Endothelial cell of umbilical vein (primary cell): ENCODE data around the gene BMPER. TPM values are rescaled to one million over a fixed set of nuclear protein-coding genes. Genes with fewer than 3 reads are reported as not detected.

Experiments used
- BruUV-seq: library from RNA; stranded (reverse); fragments of 400-500 nt; replicated peaks from 2 replicates; lab custom pipeline; 2021; lab: Mats Ljungman, UMichigan
- CTCF ChIA-PET: fragments of 300-600, 350-600 bp; sonication (Branson Sonifier 250); formaldehyde crosslinking; loops from one replicate; lab custom pipeline; 2021; ENCODE audit warnings: antibody characterized with exemption, inconsistent platforms; lab: Charles Lee
- POLR2A ChIA-PET: fragments of 300-600, 350-600 bp; sonication (Branson Sonifier 250); formaldehyde crosslinking; loops from one replicate; lab custom pipeline; 2021; ENCODE audit warnings: antibody characterized with exemption, inconsistent platforms; lab: Charles Lee
- DNase-seq: peaks from one replicate; pipeline ENCODE4 v3.0.0-alpha.2; 2011; ENCODE audit warnings: low read depth, low spot score
- FAIRE-seq: peaks from 2 replicates; lab custom pipeline; 2011; peaks lifted over from hg19 to GRCh38; lab: Jason Lieb, UNC
- H2AFZ ChIP-seq: 2 replicates; pipeline ENCODE4 v1.6.0; 2012; ENCODE audit warnings: low read depth, low read length, control low read depth, inconsistent platforms
- H3K27ac ChIP-seq: 2 replicates; pipeline ENCODE4 v1.5.1; 2011; ENCODE audit warnings: low read depth, mild to moderate bottlenecking, control low read depth, low read length, moderate library complexity; ENCODE audit not compliant: insufficient read depth
- H3K27me3 ChIP-seq, 2 experiments: 2 replicates each; pipeline versions ENCODE4 v1.6.0 to v1.6.1; 2011; ENCODE audit warnings: low read length in 2 of 2, mixed read lengths in 1 of 2; ENCODE audit not compliant: control insufficient read depth in 2 of 2, insufficient read depth in 2 of 2
- H3K36me3 ChIP-seq, 2 experiments: 2 replicates in 1 of 2; 3 replicates in 1 of 2; pipeline ENCODE4 v1.5.1; 2011; ENCODE audit warnings: low read length in 2 of 2, mild to moderate bottlenecking in 1 of 2, moderate library complexity in 1 of 2; ENCODE audit not compliant: control insufficient read depth in 2 of 2, insufficient read depth in 2 of 2; ENCODE audit errors: extremely low read depth in 1 of 2
- H3K4me1 ChIP-seq: 3 replicates; pipeline ENCODE4 v1.5.1; 2011; ENCODE audit warnings: mild to moderate bottlenecking, low read length; ENCODE audit not compliant: control insufficient read depth, insufficient read depth; ENCODE audit errors: extremely low read depth
- H3K4me2 ChIP-seq: 2 replicates; pipeline ENCODE4 v1.6.1; 2011; ENCODE audit warnings: low read length, control low read depth, mixed read lengths; ENCODE audit not compliant: insufficient read depth
- H3K4me3 ChIP-seq, 3 experiments: fragments of 200-600 bp in 1 of 3; sonication (generic), shearing (Covaris generic) in 1 of 3; replicated peaks in 1 of 3; 2 replicates each; pipeline ENCODE4 v1.5.1; 2011 to 2016; ENCODE audit warnings: control low read depth in 3 of 3, low read length in 3 of 3, mild to moderate bottlenecking in 2 of 3, inconsistent platforms in 1 of 3, low read depth in 1 of 3, moderate library complexity in 1 of 3; ENCODE audit not compliant: insufficient read depth in 1 of 3
- H3K79me2 ChIP-seq: 2 replicates; pipeline ENCODE4 v1.6.0; 2012; ENCODE audit warnings: low read length, inconsistent platforms; ENCODE audit not compliant: control insufficient read depth, insufficient read depth
- H3K9ac ChIP-seq: replicated peaks from 2 replicates; pipeline ENCODE3; 2011; ENCODE audit warnings: low read length, control low read depth; ENCODE audit not compliant: insufficient read depth; ENCODE audit errors: extremely low read depth
- H3K9me1 ChIP-seq: replicated peaks from 3 replicates; pipeline ENCODE4 v1.6.0; 2011; ENCODE audit warnings: mild to moderate bottlenecking, low read length; ENCODE audit not compliant: control insufficient read depth, insufficient read depth; ENCODE audit errors: extremely low read depth
- H3K9me3 ChIP-seq: replicated peaks from 2 replicates; pipeline ENCODE4 v1.5.1; 2012; ENCODE audit warnings: low read length, inconsistent platforms; ENCODE audit not compliant: control insufficient read depth, insufficient read depth
- H4K20me1 ChIP-seq: replicated peaks from 2 replicates; pipeline ENCODE3; 2011; ENCODE audit warnings: mild to moderate bottlenecking, low read length; ENCODE audit not compliant: control insufficient read depth, insufficient read depth; ENCODE audit errors: extremely low read depth
- CTCF ChIP-seq, 2 donors: IDR thresholded peaks; 1 replicate in 1 of 2; 2 replicates in 1 of 2; pipeline ENCODE4 v1.5.1; 2011; ENCODE audit warnings: low read length in 2 of 2, mild to moderate bottlenecking in 2 of 2, moderate library complexity in 2 of 2, control low read depth in 1 of 2, inconsistent platforms in 1 of 2, low read depth in 1 of 2; ENCODE audit not compliant: insufficient read depth in 1 of 2; ENCODE audit errors: extremely low read depth in 1 of 2
- FOS ChIP-seq: IDR thresholded peaks from 2 replicates; pipeline ENCODE4 v1.6.1; 2011; ENCODE audit warnings: mild to moderate bottlenecking, low read length, moderate library complexity, borderline replicate concordance; ENCODE audit not compliant: insufficient read depth
- JUN ChIP-seq: IDR thresholded peaks from 2 replicates; pipeline ENCODE4 v1.6.1; 2011; ENCODE audit warnings: borderline replicate concordance, low read depth; ENCODE audit not compliant: insufficient read length, insufficient read depth
- MAX ChIP-seq: IDR thresholded peaks from 2 replicates; pipeline ENCODE4 v1.6.1; 2011; ENCODE audit not compliant: insufficient read depth, insufficient read length
- MYC ChIP-seq: IDR thresholded peaks from one replicate; pipeline ENCODE4 v1.6.1; 2011; ENCODE audit warnings: mild to moderate bottlenecking, low read depth, low read length
- POLR2A ChIP-seq: IDR thresholded peaks from 2 replicates; pipeline ENCODE4 v1.6.1; 2012; ENCODE audit warnings: low read depth, mild to moderate bottlenecking, control low read depth, low read length
- POLR2AphosphoS5 ChIP-seq: IDR thresholded peaks from 2 replicates; pipeline ENCODE4 v1.6.1; 2012; ENCODE audit warnings: low read depth, mild to moderate bottlenecking, control low read depth, low read length, moderate library complexity; ENCODE audit not compliant: insufficient read depth
- dilution Hi-C: fragments of 300-500 bp; cut with MboI; formaldehyde crosslinking; loops from one replicate; pipeline ENCODE4 v1.15.0; 2019; ENCODE audit warnings: low sequenced_read_pairs; ENCODE audit not compliant: extremely low pct_ligation_motif_present
- intact Hi-C: fragments of 100-400 bp; cut with micrococcal nuclease; formaldehyde crosslinking; loops from one replicate; pipeline ENCODE4 v1.10.0; 2022
- polyA plus RNA-seq, 4 experiments: library from polyadenylated mRNA; depleted of rRNA in 3 of 4; stranded (reverse) in 3 of 4; unstranded in 1 of 4; fragments of >200 nt; gene quantifications; 2 replicates each; pipeline versions ENCODE4 v1.2.1 to v1.2.3, GENCODE V29; 2011 to 2012; ENCODE audit warnings: missing spikeins in 1 of 4
- total RNA-seq: library from RNA; stranded (reverse); gene quantifications from 2 replicates; pipeline ENCODE4 v1.2.3, GENCODE V29; 2021

BMPER gene
- total and polyA plus RNA-seq, 2 donors (not counting 3 experiments of a cell fraction or from before 2014, with no cell fraction given), result 0.10 to 0.13 TPM

- no peak overlapping the region for H3K4me3 ChIP-seq
- TF ChIP-seq JUN, result no peak
- TF ChIP-seq MYC, result no peak
- TF ChIP-seq CTCF (IDR thresholded peaks at IDR 0.05; ENCODE audit: extremely low read depth in 1 of 2, insufficient read depth in 1 of 2, low read depth in 1 of 2, low read length in 2 of 2), result peak; percentile 86 to 98
- ChIA-PET POLR2A (no interaction called here), CTCF (interaction anchor here (0.6 to 4.4 kb wide), 31 partner anchors 9 to 709 kb away, joined by 3 to 43 read pairs (median 4); partner anchors contain the start of gene BMPER)
- no peaks in the 10 kb centered on the region for H3K4me1 ChIP-seq
- H3K79me2 ChIP-seq, result no peaks in the 10 kb centered on the region
- no peaks in the 10 kb centered on the region for H3K9me3 ChIP-seq
- H4K20me1 ChIP-seq, result no peaks in the 10 kb centered on the region
- intact Hi-C loops (loop anchor here (1.0 to 10.0 kb wide), 5 partner anchors 138 to 652 kb away; no protein-coding TSS in a partner anchor), dilution Hi-C loops (no loop called here)
- FAIRE-seq, result peak; percentile 73
- H3K27me3 ChIP-seq, result no peaks in the 10 kb centered on the region
- H3K27ac ChIP-seq, result no peak overlapping the region
- no TSS peak for BruUV-seq
- peak; percentile 82 for DNase-seq
- no peaks in the 10 kb centered on the region for H3K36me3 ChIP-seq
- no peaks in the 10 kb centered on the region for H3K9me1 ChIP-seq
- H2AFZ ChIP-seq, result peak overlapping the region; percentile 73
- no peak overlapping the region for H3K9ac ChIP-seq
- peak overlapping the region; percentile 23 for H3K4me2 ChIP-seq
Observed at GRCh38 chr7:33895025-33895804, 10.1 kb upstream of the BMPER start.

GRCh38 chr7:33900501-33900900 lies 4.8 kb upstream of the BMPER start:
- peaks cover 0 to 2% of the 10 kb centered on the region in 2 experiments for H3K27me3 ChIP-seq
- ChIA-PET POLR2A (no interaction called here), CTCF (no interaction called here)
- peaks cover 11% of the 10 kb centered on the region for H3K4me1 ChIP-seq
- no TSS peak for BruUV-seq
- H3K9ac ChIP-seq, result no peak overlapping the region
- no peak for FAIRE-seq
- H3K4me2 ChIP-seq, result no peak overlapping the region
- H2AFZ ChIP-seq, result no peak overlapping the region
- no peaks in the 10 kb centered on the region for H3K9me3 ChIP-seq
- no peaks in the 10 kb centered on the region for H3K79me2 ChIP-seq
- intact Hi-C loops, result no loop called here
- no peak for TF ChIP-seq MYC
- no peak for TF ChIP-seq JUN
- TF ChIP-seq MAX, result no peak
- no peak for TF ChIP-seq CTCF (IDR thresholded peaks at IDR 0.05; ENCODE audit: extremely low read depth in 1 of 2, insufficient read depth in 1 of 2, low read depth in 1 of 2, low read length in 2 of 2)
- TF ChIP-seq POLR2AphosphoS5, result no peak
- no peak for TF ChIP-seq POLR2A
- no peak for TF ChIP-seq FOS
- DNase-seq, result no peak
- H3K36me3 ChIP-seq, result no peaks in the 10 kb centered on the region
- no peak overlapping the region for H3K27ac ChIP-seq
- no peaks in the 10 kb centered on the region for H4K20me1 ChIP-seq
- H3K4me3 ChIP-seq, result no peak overlapping the region
- dilution Hi-C loops, result no loop called here
- H3K9me1 ChIP-seq, result no peaks in the 10 kb centered on the region
